Measurements from ENCODE around the gene MTCL3.

The MTCL3 gene

DNA sequence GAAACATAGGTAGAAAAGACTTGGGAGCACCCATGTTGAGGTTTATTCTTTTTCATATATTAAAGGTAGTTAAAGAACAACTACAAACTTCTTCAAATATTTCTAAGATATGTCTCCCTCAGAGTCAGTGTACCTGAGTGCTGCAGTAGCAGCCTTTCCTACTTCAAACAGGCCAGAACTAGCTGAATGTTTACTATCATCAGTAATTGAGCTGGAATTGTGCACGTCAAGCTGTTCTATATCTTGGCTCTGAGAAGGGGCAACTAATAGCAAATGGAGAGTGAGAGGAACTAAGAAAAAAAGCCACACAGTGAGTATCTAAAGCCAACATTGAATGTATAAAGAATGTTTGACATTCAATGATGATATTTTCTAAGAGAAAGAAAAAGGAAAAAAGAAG, 21.7 kb downstream of the MTCL3 start:
- WGBS, 2 donors: 65% methylated on average over 1 of the region's 1 CpG
- H3K4me3 ChIP-seq (ENCODE audit: low read depth, poor library complexity, severe bottlenecking): no peak overlapping the region
- intact Hi-C loops (cut with DNase I; ENCODE audit: low total_unique reads): no loop called here
- DNase-seq (ENCODE audit: low spot score in 2 of 2): no peak
- TF ChIP-seq, protein P1, sequence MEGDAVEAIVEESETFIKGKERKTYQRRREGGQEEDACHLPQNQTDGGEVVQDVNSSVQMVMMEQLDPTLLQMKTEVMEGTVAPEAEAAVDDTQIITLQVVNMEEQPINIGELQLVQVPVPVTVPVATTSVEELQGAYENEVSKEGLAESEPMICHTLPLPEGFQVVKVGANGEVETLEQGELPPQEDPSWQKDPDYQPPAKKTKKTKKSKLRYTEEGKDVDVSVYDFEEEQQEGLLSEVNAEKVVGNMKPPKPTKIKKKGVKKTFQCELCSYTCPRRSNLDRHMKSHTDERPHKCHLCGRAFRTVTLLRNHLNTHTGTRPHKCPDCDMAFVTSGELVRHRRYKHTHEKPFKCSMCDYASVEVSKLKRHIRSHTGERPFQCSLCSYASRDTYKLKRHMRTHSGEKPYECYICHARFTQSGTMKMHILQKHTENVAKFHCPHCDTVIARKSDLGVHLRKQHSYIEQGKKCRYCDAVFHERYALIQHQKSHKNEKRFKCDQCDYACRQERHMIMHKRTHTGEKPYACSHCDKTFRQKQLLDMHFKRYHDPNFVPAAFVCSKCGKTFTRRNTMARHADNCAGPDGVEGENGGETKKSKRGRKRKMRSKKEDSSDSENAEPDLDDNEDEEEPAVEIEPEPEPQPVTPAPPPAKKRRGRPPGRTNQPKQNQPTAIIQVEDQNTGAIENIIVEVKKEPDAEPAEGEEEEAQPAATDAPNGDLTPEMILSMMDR (IDR thresholded peaks at IDR 0.05): no peak
- no peak for TF ChIP-seq POLR2A (IDR thresholded peaks at IDR 0.05)

DNA sequence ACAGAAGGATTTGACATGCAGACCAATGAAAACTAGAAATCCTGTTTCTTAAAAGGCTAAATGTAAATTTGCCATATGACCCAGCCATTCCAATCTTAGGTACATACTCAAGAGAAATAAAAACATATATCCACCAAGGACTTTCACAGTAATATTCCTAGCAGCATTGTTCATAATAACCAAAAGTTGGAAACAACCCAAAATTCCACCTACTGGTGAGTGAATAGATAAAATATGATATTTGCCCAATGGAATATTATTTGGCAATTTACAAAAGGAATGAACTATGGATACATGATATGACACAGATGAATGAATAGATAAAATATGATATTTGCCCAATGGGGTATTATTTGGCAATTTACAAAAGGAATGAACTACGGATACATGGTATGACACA, 22.7 kb downstream of the MTCL3 start:
- WGBS, 2 donors: 60 to 69% methylated on average over 1 of the region's 1 CpG
- intact Hi-C loops (cut with DNase I; ENCODE audit: low total_unique reads): no loop called here
- TF ChIP-seq POLR2A (IDR thresholded peaks at IDR 0.05): no peak
- TF ChIP-seq, protein P1 (IDR thresholded peaks at IDR 0.05): no peak
- no peak overlapping the region for H3K4me3 ChIP-seq (ENCODE audit: low read depth, poor library complexity, severe bottlenecking)
- DNase-seq (ENCODE audit: low spot score in 2 of 2): no peak

DNA sequence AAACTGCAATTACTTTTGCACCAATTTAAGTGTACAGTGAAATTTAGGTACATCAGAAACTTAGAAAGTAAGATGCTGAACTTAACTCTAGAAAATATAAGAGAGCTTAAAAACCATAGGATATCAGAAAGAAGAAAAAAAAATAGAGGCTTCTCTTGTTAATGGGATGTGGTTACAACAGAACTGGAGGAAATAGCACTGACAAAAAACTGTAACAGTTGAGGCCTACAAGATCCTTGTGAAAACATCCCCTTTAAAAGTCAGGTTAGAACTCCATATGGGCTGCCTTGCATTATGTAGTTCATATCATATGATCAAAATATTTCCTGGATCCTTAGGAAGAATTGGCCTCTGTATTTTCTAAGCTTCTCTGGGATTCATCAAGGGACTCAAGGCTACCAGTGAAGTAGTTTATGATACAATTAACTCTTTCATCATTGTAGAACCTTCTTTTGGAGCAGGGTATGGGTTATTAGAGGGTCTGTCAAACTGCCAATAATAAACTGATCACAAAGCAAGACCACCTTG, 24.8 kb downstream of the MTCL3 start:
- intact Hi-C loops (cut with DNase I; ENCODE audit: low total_unique reads): no loop called here
- no peak overlapping the region for H3K4me3 ChIP-seq (ENCODE audit: low read depth, poor library complexity, severe bottlenecking)
- DNase-seq (ENCODE audit: low spot score in 2 of 2): no peak
- TF ChIP-seq POLR2A (IDR thresholded peaks at IDR 0.05): no peak
- TF ChIP-seq, protein P1 (IDR thresholded peaks at IDR 0.05): no peak

DNA sequence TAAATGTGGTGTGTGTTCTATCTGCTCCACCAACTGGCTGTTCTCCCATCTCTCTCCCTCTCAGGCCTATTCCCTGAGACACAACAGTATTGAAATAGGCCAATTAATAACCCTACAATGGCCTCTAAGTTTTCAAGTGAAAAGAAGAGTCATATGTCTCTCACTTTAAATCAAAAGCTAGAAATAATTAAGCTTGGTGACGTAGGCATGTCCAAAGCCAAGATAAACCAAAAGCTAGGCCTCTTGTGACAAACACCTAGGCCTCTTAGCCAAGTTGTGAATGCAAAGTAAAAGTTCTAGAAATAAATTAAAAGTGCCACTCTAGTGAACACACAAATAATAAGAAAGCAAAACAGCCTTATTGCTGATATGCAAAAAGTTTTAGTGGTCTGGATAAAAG, 29.9 kb downstream of the MTCL3 start:
- H3K4me3 ChIP-seq (ENCODE audit: low read depth, poor library complexity, severe bottlenecking): no peak overlapping the region
- no peak for DNase-seq (ENCODE audit: low spot score in 2 of 2)
- TF ChIP-seq, protein P1 (IDR thresholded peaks at IDR 0.05): no peak
- no peak for TF ChIP-seq POLR2A (IDR thresholded peaks at IDR 0.05)
- intact Hi-C loops (cut with DNase I; ENCODE audit: low total_unique reads): no loop called here
- WGBS, 2 donors: 91 to 92% methylated on average over 1 of the region's 1 CpG

DNA sequence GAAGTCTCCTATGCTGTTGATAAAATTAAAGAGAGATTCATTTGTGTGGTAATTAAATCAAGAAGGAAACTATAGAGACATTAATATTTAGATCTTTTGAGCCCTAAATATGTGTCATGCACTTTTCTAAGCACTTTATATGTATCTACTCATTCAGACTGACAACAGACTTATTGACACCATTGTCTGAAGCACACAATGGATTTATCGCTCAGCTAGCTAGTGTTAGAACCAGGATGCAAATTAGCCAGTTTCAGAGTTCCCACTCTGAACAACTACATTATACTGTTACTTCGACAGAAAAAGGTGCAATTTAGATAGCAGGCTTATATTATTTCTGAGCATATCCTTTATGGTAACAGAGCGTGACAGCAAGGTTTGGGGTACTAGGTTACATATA, 32.2 kb downstream of the MTCL3 start:
- H3K4me3 ChIP-seq (ENCODE audit: low read depth, poor library complexity, severe bottlenecking): no peak overlapping the region
- 90 to 95% methylated on average over 3 of the region's 3 CpGs for WGBS, 2 donors
- DNase-seq (ENCODE audit: low spot score in 2 of 2): no peak
- intact Hi-C loops (cut with DNase I; ENCODE audit: low total_unique reads): no loop called here
- TF ChIP-seq, protein P1 (IDR thresholded peaks at IDR 0.05): no peak
- TF ChIP-seq POLR2A (IDR thresholded peaks at IDR 0.05): no peak

DNA sequence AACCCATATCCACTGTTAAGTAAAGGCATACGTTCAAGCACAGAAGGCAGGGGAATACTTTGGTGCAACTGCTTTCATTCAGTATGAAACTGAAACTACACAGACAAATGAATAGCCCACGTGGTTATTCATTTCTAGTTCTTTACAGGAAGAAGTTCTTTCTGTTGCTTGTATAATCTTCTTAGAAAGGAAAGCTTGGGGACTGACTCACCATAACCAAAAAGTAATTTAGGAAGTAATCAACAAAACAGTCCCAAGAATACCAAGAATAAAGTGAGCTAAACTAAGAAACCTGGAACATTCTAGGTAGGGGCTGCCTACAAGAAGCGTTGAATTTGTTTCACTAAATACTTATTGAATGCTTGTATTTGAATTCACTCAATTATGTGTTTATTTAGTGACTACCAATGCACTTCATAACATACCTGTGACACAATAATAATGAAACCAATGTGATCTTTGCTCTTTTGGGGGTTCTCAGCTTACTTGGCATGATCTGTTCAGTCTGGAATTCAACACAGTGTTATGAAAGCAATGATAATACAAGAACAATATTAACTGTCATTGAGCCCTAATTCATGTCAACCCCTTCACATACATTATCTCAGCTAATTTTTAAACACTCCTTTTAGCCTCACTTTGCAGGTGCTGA, 34.8 kb downstream of the MTCL3 start:
- 37 to 47% methylated on average over 3 of the region's 3 CpGs for WGBS, 2 donors
- TF ChIP-seq, protein P1 (IDR thresholded peaks at IDR 0.05): no peak
- no peak for TF ChIP-seq POLR2A (IDR thresholded peaks at IDR 0.05)
- no peak for DNase-seq (ENCODE audit: low spot score in 2 of 2)
- H3K4me3 ChIP-seq (ENCODE audit: low read depth, poor library complexity, severe bottlenecking): no peak overlapping the region
- intact Hi-C loops (cut with DNase I; ENCODE audit: low total_unique reads): no loop called here

Measured in lower leg skin (tissue), 4 donors.